Ascending aorta (tissue), 2 donors: ENCODE data around the gene LGALS12. TPM values are rescaled to one million over a fixed set of nuclear protein-coding genes. Genes with fewer than 3 reads are reported as not detected.
A peak's percentile ranks its signal among the peaks of the same experiment; 100 is the strongest.

ENCODE experiments used
- DNase-seq, 2 donors: peaks; one replicate each; pipeline ENCODE4 v3.0.0-alpha.2; 2019; ENCODE audit warnings: low spot score in 2 of 2
- H3K27ac ChIP-seq, 2 donors: fragments of 200-600 bp; sonication (generic); one replicate each; pipeline ENCODE4 v1.5.1; 2016 to 2017; ENCODE audit warnings: mild to moderate bottlenecking in 1 of 2
- H3K27me3 ChIP-seq: fragments of 200-600 bp; sonication (generic); one replicate; pipeline ENCODE4 v1.5.1; 2017
- H3K36me3 ChIP-seq, 2 donors: fragments of 200-600 bp; sonication (generic); one replicate each; pipeline ENCODE4 v1.5.1; 2016
- H3K4me1 ChIP-seq, 2 donors: fragments of 200-600 bp; sonication (generic); one replicate each; pipeline ENCODE4 v1.5.1; 2016 to 2017; ENCODE audit warnings: mild to moderate bottlenecking in 1 of 2
- H3K4me3 ChIP-seq, 2 donors: fragments of 200-600 bp; sonication (generic); one replicate each; pipeline ENCODE4 v1.5.1; 2016 to 2017; ENCODE audit warnings: mild to moderate bottlenecking in 1 of 2
- H3K9me3 ChIP-seq, 2 donors: fragments of 200-600 bp; sonication (generic); one replicate each; pipeline ENCODE4 v1.5.1; 2016
- intact Hi-C: fragments of 100-400 bp; cut with DNase I; formaldehyde crosslinking; loops from one replicate; pipeline ENCODE4 v1.15.1; 2023
- total RNA-seq: library from RNA; depleted of rRNA; stranded (reverse); fragments of >200 nt; gene quantifications from one replicate; pipeline ENCODE4 v1.1.0, GENCODE V29; 2016
- TF ChIP-seq, protein P1 (sequence below), 3 experiments: fragments of 200-600 bp in 2 of 3; fragments of 450-650 bp in 1 of 3; sonication (generic) in 2 of 3; IDR thresholded peaks; one replicate each; pipeline ENCODE4 v1.5.1; 2016 to 2019; ENCODE audit warnings: antibody characterized with exemption in 3 of 3, mild to moderate bottlenecking in 1 of 3, moderate library complexity in 1 of 3

LGALS12 gene
- total RNA-seq, 1 donor from 2014 or later, result not detected

DNA sequence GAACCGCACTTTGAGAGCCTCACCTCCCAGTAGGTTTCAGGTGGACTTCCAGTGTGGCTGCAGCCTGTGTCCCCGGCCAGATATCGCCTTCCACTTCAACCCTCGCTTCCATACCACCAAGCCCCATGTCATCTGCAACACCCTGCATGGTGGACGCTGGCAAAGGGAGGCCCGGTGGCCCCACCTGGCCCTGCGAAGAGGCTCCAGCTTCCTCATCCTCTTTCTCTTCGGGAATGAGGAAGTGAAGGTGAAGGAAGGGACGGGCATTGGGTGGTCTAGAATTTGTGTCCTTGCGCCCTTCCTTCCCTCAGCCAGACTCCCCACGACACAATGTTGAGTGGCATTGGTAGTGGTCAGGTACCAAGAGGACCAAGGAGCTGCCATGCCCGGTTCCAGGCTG is 2.9 kb downstream of the LGALS12 start:
- intact Hi-C loops, result no loop called here
- no peak overlapping the region for H3K4me3 ChIP-seq

DNA sequence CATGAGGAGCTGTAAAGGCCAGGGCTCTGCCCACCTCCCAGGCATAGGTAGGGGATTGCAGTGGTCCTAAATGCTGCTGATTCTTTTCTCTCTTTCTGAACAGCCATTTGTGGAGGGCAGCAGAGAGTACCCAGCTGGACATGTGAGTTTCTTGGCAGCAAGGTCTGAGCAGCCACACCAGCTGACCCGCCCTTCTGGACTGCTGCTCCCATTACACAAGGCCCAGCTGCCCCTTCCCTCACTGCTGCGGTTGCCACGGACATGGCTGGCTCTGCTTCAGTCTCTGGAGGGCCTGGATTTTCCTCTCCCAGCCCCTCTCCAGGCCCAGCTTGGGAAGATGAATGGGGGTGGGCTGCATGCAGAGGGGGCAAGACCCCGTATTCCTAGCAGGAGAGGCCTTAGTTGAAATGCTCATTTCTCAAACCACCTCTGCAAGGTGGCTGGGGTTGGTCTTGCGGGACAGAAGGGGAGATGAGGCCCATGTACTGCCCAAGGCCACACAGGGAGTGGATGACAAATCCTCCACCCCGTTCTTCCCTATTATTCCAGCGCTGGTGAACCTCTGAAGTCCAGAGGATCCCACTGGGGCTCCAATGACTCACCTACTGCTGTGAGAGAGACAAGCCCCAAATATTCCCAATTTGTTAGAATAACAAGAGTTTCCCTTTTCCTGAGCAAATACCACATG is 4.6 kb downstream of the LGALS12 start:
- Histone ChIP-seq H3K36me3 (no peaks in the 10 kb centered on the region), H3K4me1 (no peaks in the 10 kb centered on the region), H3K27me3 (no peaks in the 10 kb centered on the region), H3K9me3 (no peaks in the 10 kb centered on the region), H3K4me3 (no peak overlapping the region), H3K27ac (no peak overlapping the region)
- TF ChIP-seq, protein P1, sequence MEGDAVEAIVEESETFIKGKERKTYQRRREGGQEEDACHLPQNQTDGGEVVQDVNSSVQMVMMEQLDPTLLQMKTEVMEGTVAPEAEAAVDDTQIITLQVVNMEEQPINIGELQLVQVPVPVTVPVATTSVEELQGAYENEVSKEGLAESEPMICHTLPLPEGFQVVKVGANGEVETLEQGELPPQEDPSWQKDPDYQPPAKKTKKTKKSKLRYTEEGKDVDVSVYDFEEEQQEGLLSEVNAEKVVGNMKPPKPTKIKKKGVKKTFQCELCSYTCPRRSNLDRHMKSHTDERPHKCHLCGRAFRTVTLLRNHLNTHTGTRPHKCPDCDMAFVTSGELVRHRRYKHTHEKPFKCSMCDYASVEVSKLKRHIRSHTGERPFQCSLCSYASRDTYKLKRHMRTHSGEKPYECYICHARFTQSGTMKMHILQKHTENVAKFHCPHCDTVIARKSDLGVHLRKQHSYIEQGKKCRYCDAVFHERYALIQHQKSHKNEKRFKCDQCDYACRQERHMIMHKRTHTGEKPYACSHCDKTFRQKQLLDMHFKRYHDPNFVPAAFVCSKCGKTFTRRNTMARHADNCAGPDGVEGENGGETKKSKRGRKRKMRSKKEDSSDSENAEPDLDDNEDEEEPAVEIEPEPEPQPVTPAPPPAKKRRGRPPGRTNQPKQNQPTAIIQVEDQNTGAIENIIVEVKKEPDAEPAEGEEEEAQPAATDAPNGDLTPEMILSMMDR (IDR thresholded peaks at IDR 0.05), result no peak
- intact Hi-C loops, result no loop called here
- DNase-seq, result no peak

More for the DNA sequence above, 2.9 kb downstream of the LGALS12 start:
- Histone ChIP-seq H3K27me3 (no peaks in the 10 kb centered on the region), H3K36me3 (no peaks in the 10 kb centered on the region), H3K4me1 (peaks cover 0 to 5% of the 10 kb centered on the region in 2 donors), H3K27ac (no peak overlapping the region), H3K9me3 (no peaks in the 10 kb centered on the region)
- TF ChIP-seq, protein P1 (IDR thresholded peaks at IDR 0.05), result no peak
- no peak for DNase-seq

DNA sequence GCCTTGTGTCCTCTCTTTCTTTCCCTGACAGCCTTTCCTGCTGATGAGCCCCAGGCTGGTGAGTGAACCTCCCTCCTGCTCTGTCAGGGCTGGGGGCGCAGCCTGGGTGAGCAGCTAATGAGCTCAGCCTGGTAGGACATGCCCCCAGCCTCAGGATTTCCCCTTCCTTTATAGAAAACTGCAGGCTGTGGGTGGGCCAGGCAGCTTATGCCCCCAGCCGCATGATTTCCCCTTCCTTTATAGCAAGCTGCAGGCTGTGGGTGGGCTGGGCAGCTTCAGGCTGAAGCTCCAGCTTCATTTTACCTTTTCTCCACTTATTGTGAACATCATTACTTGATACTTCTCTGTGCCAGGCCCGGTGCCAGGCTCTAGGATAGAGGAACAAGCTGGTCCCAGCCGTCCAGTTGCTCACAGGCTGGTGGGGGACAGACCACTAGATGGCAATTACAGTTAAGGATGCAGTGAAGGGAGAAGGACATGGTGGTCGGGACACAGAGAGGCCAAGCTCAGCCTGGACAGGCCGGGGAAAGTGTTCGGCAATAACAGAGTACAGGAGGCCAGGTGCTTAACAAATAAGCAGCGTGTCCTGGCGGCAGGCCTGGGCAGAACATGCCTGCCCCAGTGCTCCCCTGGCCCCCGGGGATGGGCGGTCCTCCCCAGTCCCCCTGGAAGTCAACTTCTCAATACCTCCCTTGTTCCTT is 5.3 kb downstream of the LGALS12 start:
- H3K4me3 ChIP-seq, result no peak overlapping the region
- TF ChIP-seq, protein P1 (IDR thresholded peaks at IDR 0.05), result no peak
- H3K27me3 ChIP-seq, result no peaks in the 10 kb centered on the region
- H3K9me3 ChIP-seq, result no peaks in the 10 kb centered on the region
- no peak for DNase-seq
- no peak overlapping the region for H3K27ac ChIP-seq
- H3K4me1 ChIP-seq, result no peaks in the 10 kb centered on the region
- no peaks in the 10 kb centered on the region for H3K36me3 ChIP-seq
- intact Hi-C loops, result no loop called here

DNA sequence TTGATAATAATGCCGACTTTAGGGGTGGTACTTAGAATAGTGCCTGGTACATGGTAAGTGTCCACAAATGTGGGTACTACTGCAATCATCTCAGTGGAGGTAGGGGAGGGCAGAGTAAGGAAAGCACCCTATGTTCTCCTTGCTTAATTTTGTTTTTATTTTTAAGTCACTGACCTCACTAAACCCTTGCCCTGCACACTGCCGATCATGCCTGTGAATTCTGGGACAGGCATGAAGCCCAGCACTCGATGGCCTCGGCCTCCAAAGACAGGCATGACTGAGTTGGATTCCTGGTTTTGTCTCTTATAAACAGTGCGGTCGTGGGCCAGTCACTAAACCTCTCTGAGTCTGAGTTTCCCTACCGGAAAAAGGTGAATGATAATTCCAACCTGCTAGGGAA is 6.9 kb downstream of the LGALS12 start:
- intact Hi-C loops, result no loop called here
- Histone ChIP-seq H3K27me3 (no peaks in the 10 kb centered on the region), H3K36me3 (no peaks in the 10 kb centered on the region), H3K4me1 (no peaks in the 10 kb centered on the region), H3K4me3 (no peak overlapping the region), H3K9me3 (no peaks in the 10 kb centered on the region), H3K27ac (no peak overlapping the region)
- no peak for DNase-seq
- TF ChIP-seq, protein P1 (IDR thresholded peaks at IDR 0.05), result peak in 1 of 3 experiments; percentile 4

DNA sequence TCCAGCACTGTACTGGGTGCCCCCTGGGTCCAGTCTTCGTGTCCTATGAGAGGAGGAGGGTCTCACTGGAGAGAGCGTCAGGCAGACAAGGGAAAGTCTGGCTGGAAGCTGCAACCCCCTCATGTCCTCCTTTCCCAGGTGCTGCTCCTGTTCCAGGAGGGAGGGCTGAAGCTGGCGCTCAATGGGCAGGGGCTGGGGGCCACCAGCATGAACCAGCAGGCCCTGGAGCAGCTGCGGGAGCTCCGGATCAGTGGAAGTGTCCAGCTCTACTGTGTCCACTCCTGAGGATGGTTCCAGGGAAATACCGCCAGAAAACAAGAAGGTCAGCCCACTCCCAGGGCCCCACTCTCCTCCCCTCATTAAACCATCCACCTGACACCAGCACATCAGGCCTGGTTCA is 10.2 kb downstream of the LGALS12 start:
- Histone ChIP-seq H3K27ac (no peak overlapping the region), H3K27me3 (no peaks in the 10 kb centered on the region), H3K4me1 (no peaks in the 10 kb centered on the region), H3K9me3 (no peaks in the 10 kb centered on the region), H3K36me3 (no peaks in the 10 kb centered on the region), H3K4me3 (no peak overlapping the region)
- DNase-seq, result no peak
- TF ChIP-seq, protein P1 (IDR thresholded peaks at IDR 0.05), result no peak
- intact Hi-C loops, result no loop called here
